ENCODE results near the gene FAM151B.
A peak's percentile ranks its signal among the peaks of the same experiment; 100 is the strongest.
"Not testable (repeated sequence)": the region's sequence is repeated elsewhere in the genome, so short reads cannot be mapped to it uniquely, and the experiment has no call there.

The FAM151B gene

GRCh38 chr5:80487829-80488721 lies at the start of gene FAM151B:
FAM151B (plus strand) TSS chr5:80488100; CDS start chr5:80488124, 24 bp downstream.
- DNase-seq (ENCODE audit: low spot score): peak; percentile 86

- DNase-seq (ENCODE audit: low spot score): no peak
Observed at GRCh38 chr5:80438739-80439138, 49.2 kb upstream of the FAM151B start.

GRCh38 chr5:80439213-80439612 lies 48.7 kb upstream of the FAM151B start:
- DNase-seq (ENCODE audit: low spot score): no peak

- DNase-seq (ENCODE audit: low spot score): no peak
Observed at GRCh38 chr5:80442742-80443141, 45.2 kb upstream of the FAM151B start.

- DNase-seq (ENCODE audit: low spot score): no peak
Observed at GRCh38 chr5:80453366-80453765, 34.5 kb upstream of the FAM151B start.

GRCh38 chr5:80463269-80463668 lies 24.6 kb upstream of the FAM151B start:
- DNase-seq (ENCODE audit: low spot score): no peak

GRCh38 chr5:80466669-80467485 lies 21.0 kb upstream of the FAM151B start:
- DNase-seq (ENCODE audit: low spot score): no peak

- no peak for DNase-seq (ENCODE audit: low spot score)
Observed at GRCh38 chr5:80468131-80468530, 19.8 kb upstream of the FAM151B start.

- DNase-seq (ENCODE audit: low spot score): not testable (repeated sequence)
Observed at GRCh38 chr5:80470631-80471030, 17.3 kb upstream of the FAM151B start.

- DNase-seq (ENCODE audit: low spot score): no peak
Observed at GRCh38 chr5:80474929-80475328, 13.0 kb upstream of the FAM151B start.

- no peak for DNase-seq (ENCODE audit: low spot score)
Observed at GRCh38 chr5:80479713-80480112, 8.2 kb upstream of the FAM151B start.

GRCh38 chr5:80480354-80480753 lies 7.5 kb upstream of the FAM151B start:
- DNase-seq (ENCODE audit: low spot score): no peak

GRCh38 chr5:80481019-80481893 lies 6.6 kb upstream of the FAM151B start:
- peak; percentile 12 for DNase-seq (ENCODE audit: low spot score)

- no peak for DNase-seq (ENCODE audit: low spot score)
Observed at GRCh38 chr5:80482578-80482977, 5.3 kb upstream of the FAM151B start.

GRCh38 chr5:80483636-80484232 lies 4.2 kb upstream of the FAM151B start:
- no peak for DNase-seq (ENCODE audit: low spot score)

- DNase-seq (ENCODE audit: low spot score): no peak
Observed at GRCh38 chr5:80487444-80487828, 464 bp upstream of the FAM151B start.

GRCh38 chr5:80491296-80491695 lies 3.4 kb downstream of the FAM151B start:
- DNase-seq (ENCODE audit: low spot score): no peak

- no peak for DNase-seq (ENCODE audit: low spot score)
Observed at GRCh38 chr5:80492741-80493140, 4.8 kb downstream of the FAM151B start.

- not testable (repeated sequence) for DNase-seq (ENCODE audit: low spot score)
Observed at GRCh38 chr5:80493443-80493842, 5.5 kb downstream of the FAM151B start.

GRCh38 chr5:80495891-80496290 lies 8.0 kb downstream of the FAM151B start:
- no peak for DNase-seq (ENCODE audit: low spot score)

- no peak for DNase-seq (ENCODE audit: low spot score)
Observed at GRCh38 chr5:80502800-80503199, 14.9 kb downstream of the FAM151B start.

- no peak for DNase-seq (ENCODE audit: low spot score)
Observed at GRCh38 chr5:80503641-80504040, 15.7 kb downstream of the FAM151B start.

Measured in Ammon's horn (tissue), 1 donor.